Left renal cortex interstitium (tissue), 4 donors: ENCODE data around the gene ZC3H10. TPM values are rescaled to one million over a fixed set of nuclear protein-coding genes. Genes with fewer than 3 reads are reported as not detected.
"Not testable (repeated sequence)": the region's sequence is repeated elsewhere in the genome, so short reads cannot be mapped to it uniquely, and the experiment has no call there.

ENCODE experiments used
- DNase-seq, 4 donors: peaks; one replicate each; pipeline ENCODE4 v3.0.0-alpha.2; 2013; ENCODE audit warnings: low read depth in 4 of 4, low spot score in 2 of 4, missing footprints in 1 of 4
- polyA plus RNA-seq, 4 donors: library from polyadenylated mRNA; unstranded; fragments of 120-200 nt; gene quantifications; one replicate each; pipeline ENCODE4 v1.2.1, GENCODE V29; 2013; ENCODE audit not compliant: insufficient read length in 4 of 4

ZC3H10 gene
- polyA plus RNA-seq: 1 to 10 TPM; 5.8 to 8.4 (median 6.2) TPM

DNA sequence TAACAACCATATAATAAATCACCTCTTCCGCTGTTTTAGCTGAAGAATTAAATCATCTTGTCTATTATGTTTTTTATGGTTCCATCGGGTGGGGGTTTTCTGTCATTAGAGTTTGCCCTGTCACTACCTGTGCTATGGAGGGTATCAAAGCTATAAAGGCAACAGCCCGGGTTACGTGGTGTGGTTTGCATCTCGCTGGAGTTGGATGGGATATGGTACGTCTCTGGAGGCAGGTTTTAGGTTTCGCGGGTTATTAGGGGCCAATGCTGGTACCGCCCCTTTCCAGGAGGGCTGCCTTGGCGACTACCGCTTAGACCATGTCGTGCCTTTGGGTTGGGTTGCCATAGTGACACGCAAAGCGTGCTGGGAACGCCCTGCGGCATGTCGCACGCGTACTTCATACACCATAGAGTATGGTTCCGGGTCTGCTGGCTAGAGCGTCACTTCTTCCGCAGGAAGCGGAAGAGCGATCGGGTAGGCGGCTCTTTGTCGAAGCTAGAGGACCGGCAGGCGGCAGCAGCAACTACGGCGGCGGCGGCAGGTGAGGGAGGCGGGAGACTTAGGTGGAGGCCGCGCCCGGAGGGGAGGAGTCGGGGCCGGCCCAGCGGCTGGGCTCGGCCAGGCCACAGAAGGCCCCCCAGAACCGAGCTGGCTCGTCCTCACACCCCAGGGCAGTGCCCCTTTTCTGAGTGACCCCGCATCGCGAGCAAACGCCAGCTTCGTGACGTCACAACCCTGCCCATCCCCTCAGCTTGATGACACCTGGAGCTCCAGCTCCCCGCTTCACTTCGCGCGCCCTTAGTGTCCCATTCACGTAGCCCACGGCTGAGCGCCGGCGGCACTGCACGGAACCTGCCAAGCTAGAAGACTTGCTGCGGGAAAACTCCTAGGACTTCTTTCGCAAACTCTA, at the start of gene ZC3H10:
TSS of gene ZC3H10 (plus strand) at position 489 of the 910 bp plus-strand sequence. CDS start 2,297 bp downstream, outside the sequence.
- DNase-seq: peak; percentile 91 to 98 (median 95)

GRCh38 chr12:56071648-56072047, 46.4 kb upstream of the ZC3H10 start:
- no peak for DNase-seq

- no peak for DNase-seq
These were observed 43.7 kb upstream of the ZC3H10 start for GRCh38 chr12:56074396-56074795.

GRCh38 chr12:56077966-56078365, 40.1 kb upstream of the ZC3H10 start:
- not testable (repeated sequence) for DNase-seq

DNA sequence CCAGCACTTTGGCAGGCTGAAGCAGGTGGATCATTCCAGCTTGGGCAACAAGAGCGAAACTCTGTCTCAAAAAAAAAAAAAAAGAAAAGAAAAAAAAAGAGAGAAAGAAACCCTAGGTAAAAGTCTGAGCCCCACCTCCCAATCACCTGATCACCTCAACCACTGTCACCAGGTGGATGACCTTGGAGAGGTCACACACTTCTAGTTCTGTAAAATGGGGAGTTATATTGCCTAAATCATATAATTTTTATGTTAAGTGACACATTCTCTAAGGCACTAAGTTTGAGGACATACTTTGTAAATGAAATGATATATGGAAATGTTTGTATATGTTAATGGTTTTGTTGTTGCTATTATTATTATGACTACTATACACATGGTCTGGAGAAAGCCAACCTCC, 39.6 kb upstream of the ZC3H10 start:
- DNase-seq: no peak

DNA sequence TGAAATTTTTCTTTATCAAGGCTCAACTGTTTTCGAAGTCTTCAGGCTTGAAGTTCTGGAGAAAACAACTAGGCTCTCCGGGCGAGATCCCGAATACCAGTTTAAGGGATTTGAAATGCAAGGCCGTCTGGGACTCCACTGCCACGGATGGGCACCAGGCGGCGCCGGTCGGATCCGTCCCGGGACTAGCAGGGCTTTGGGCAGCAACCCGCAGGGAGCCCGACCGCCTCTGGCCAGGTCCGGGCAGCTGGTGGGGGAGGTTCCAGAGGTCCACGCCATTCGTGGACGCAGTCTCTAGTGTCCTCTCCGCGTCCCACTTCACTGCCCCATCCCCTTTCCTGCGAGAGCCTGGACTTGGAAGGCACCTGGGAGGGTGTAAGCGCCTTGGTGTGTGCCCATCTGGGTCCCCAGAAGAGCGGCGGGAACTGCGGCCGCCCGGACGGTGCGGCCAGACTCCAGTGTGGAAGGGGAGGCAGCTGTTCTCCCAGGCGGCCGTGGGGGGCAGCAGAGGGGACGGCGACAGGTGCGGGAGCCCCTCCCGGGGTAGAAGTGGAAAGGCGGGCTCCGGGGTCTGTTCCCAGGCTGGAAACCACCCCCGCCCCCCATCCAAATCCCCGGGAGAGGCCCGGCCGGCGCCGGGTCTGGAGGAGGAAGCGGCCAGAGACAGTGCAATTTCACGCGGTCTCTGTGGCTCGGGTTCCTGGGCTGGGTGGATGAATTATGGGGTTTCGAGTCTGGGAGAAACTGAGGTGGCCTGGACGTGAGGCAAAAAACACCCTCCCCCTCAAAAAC, 38.9 kb upstream of the ZC3H10 start:
- peak; percentile 55 to 70 (median 66) for DNase-seq

DNA sequence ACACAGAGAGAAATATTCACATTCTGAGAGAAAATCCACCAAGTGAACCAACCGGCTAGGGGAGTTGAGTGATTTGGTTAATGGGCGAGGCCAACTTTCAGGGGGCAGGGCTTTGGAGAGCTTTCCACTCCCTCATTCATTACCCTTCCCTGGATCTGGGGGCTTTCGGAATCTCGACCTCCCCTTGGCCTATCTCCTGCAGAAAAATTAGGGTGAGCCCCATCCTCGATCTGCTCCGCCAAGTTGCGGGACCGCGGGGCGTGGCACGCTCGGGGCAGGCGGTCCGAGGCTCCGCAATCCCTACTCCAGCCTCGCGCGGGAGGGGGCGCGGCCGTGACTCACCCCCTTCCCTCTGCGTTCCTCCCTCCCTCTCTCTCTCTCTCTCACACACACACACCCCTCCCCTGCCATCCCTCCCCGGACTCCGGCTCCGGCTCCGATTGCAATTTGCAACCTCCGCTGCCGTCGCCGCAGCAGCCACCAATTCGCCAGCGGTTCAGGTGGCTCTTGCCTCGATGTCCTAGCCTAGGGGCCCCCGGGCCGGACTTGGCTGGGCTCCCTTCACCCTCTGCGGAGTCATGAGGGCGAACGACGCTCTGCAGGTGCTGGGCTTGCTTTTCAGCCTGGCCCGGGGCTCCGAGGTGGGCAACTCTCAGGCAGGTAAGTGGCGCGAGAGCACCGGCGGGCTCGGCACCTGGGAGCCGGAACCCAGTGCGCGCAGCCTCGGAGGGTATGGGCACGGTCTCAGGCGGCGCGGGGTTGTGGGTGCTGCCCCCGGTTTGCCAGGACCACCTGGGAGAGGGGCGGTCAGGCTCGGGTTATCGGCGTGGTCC, 38.1 kb upstream of the ZC3H10 start, which contains the start of gene ERBB3:
TSS of gene ERBB3 (plus strand) at position 443 of the 833 bp plus-strand sequence. CDS start at position 579, 136 bp downstream.
- peak; percentile 52 to 73 (median 56) for DNase-seq

GRCh38 chr12:56080556-56081138, 37.4 kb upstream of the ZC3H10 start:
- no peak for DNase-seq

GRCh38 chr12:56081393-56082347, 36.4 kb upstream of the ZC3H10 start:
- no peak for DNase-seq

GRCh38 chr12:56082382-56082781, 35.7 kb upstream of the ZC3H10 start:
- no peak for DNase-seq

DNA sequence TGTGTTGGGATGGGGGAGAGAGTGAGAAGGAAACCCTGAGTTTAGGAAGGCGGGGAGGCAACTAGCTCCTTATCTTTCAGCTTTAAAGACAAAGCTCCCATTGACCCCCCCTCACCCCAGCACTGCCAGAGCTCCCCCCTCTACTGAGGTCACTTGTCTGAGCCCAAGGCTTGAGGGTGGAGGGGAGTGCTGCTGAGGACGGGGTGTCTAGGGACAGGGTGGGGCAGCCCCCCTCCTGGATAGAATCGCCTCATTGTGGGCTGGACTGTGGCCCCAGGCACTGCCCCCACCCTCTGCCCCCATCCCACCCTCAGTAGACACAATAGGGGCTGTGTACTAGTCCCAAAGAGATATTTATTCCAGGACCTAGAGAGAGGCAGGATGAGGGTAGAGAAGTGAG, 35.1 kb upstream of the ZC3H10 start:
- no peak for DNase-seq

DNA sequence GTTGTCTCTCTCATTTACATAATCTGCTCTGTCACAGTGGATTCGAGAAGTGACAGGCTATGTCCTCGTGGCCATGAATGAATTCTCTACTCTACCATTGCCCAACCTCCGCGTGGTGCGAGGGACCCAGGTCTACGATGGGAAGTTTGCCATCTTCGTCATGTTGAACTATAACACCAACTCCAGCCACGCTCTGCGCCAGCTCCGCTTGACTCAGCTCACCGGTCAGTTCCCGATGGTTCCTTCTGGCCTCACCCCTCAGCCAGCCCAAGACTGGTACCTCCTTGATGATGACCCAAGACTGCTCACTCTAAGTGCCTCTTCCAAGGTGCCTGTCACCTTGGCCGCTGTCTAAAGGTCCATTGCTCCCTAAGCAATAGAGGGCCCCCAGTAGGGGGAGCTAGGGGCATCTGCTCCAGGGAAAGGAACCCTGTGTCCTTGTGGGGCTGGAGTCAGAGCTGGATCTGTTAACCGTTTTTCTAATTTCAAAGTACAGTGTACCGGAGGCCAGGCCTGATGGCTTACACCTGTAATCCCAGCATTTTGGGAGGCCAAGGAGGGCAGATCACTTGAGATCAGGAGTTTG, 33.0 kb upstream of the ZC3H10 start:
- DNase-seq: no peak

GRCh38 chr12:56086096-56086495, 32.0 kb upstream of the ZC3H10 start:
- no peak for DNase-seq

DNA sequence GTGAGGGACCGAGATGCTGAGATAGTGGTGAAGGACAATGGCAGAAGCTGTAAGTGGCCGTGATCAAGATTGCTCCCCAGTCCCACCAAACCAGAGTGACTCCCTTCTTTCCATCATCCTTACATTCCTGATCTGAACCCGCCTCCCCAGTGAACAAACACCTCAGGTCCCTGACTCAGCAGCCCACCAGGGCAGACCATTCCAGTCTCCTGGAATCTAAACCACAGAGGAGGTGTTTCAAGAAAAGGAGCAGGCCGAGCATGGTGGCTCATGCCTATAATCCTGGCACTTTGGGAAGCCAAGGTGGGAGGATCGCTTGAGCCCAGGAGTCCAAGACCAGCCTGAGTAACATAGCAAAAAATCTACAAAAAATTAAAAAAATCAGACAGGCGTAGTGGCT, 31.5 kb upstream of the ZC3H10 start:
- DNase-seq: no peak

DNA sequence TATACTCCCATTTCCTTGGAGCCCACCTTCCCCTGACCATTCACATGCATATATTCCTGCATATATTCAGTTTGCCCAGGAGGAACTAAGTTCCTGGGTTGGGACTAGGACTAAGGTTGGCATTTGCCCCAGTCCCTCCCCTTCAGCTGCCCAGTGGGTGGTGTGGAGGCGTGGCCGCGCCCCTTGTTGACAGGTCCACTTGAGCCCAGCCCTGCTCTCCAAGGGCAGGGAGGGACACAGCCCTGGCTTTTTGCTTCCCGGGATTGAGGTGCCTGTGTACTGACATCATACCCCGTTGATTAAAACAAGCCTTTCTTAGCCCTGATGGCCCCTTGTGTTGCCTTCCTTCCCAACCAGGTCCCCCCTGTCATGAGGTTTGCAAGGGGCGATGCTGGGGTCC, 30.8 kb upstream of the ZC3H10 start:
- no peak for DNase-seq

- DNase-seq: no peak
These were observed 20.3 kb upstream of the ZC3H10 start for GRCh38 chr12:56097738-56098137.

DNA sequence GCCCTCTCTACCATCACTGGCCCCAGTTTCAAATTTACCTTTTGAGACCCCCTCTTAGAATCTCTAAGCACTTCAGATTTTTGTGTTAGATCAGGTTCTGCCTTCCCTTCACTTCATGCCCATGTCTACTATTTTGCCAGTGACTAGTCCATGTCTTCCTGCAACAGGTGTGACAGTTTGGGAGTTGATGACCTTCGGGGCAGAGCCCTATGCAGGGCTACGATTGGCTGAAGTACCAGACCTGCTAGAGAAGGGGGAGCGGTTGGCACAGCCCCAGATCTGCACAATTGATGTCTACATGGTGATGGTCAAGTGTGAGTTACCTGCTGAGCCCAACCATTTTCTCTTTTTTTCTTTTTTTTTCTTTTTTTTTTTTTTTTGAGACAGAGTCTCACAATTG, 19.5 kb upstream of the ZC3H10 start:
- DNase-seq: no peak

GRCh38 chr12:56099787-56100186, 18.3 kb upstream of the ZC3H10 start:
- DNase-seq: no peak

DNA sequence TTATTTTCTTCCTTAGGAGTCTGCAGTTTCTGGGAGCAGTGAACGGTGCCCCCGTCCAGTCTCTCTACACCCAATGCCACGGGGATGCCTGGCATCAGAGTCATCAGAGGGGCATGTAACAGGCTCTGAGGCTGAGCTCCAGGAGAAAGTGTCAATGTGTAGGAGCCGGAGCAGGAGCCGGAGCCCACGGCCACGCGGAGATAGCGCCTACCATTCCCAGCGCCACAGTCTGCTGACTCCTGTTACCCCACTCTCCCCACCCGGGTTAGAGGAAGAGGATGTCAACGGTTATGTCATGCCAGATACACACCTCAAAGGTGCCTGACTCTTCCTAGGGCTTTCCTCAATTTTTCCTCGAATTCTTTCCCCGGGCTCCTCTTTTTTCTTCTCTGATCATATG, 17.0 kb upstream of the ZC3H10 start:
- DNase-seq: no peak
